ENCODE data around the gene ACIN1. TPM values are rescaled to one million over a fixed set of nuclear protein-coding genes. Genes with fewer than 3 reads are reported as not detected.

ACIN1 gene
- total RNA-seq, 1 experiment from 2014 or later = 333 TPM

- Histone ChIP-seq H3K9ac (ENCODE audit: extremely low read depth, insufficient read length, low read length) (no peak overlapping the region), H3K27me3 (ENCODE audit: insufficient read depth, low read length) (no peaks in the 10 kb centered on the region), H3K27ac (ENCODE audit: insufficient read length, low read depth, low read length) (no peak overlapping the region), H3T11ph (ENCODE audit: low read length) (no peak overlapping the region), H3K79me2 (ENCODE audit: insufficient read depth, low read length) (no peaks in the 10 kb centered on the region), H3K79me1 (ENCODE audit: insufficient read depth, low read depth, low read length, poor library complexity, severe bottlenecking) (no peaks in the 10 kb centered on the region), H3K4me2 (ENCODE audit: insufficient read depth, insufficient read length, low read length) (no peak overlapping the region), H2BK120ac (ENCODE audit: low read depth, low read length, poor library complexity, severe bottlenecking) (no peak overlapping the region), H3K4me1 (ENCODE audit: insufficient read depth, low read length) (no peaks in the 10 kb centered on the region), H3K9me3 (ENCODE audit: control insufficient read depth, low read depth, low read length) (no peaks in the 10 kb centered on the region), H4K8ac (replicated peaks; ENCODE audit: insufficient read length, low read depth, low read length) (no peak overlapping the region), H2BK5ac (ENCODE audit: insufficient read length, low read length) (no peak overlapping the region), H3K23me2 (ENCODE audit: insufficient read length, low read depth, low read length, poor library complexity, severe bottlenecking) (no peaks in the 10 kb centered on the region), H3K56ac (ENCODE audit: insufficient read length, low read depth, low read length) (no peak overlapping the region), H2BK15ac (ENCODE audit: low read depth, low read length) (no peak overlapping the region), H3K23ac (ENCODE audit: insufficient read length, low read depth, low read length) (no peak overlapping the region), H3K14ac (ENCODE audit: insufficient read depth, low read length) (no peak overlapping the region), H4K5ac (ENCODE audit: insufficient read length, low read depth, low read length) (no peak overlapping the region), H2BK12ac (ENCODE audit: insufficient read length, low read depth, low read length) (no peak overlapping the region), H3K18ac (ENCODE audit: insufficient read length, low read depth, low read length) (no peak overlapping the region), H2AFZ (ENCODE audit: low read length) (no peak overlapping the region), H4K20me1 (ENCODE audit: control insufficient read depth, insufficient read depth, insufficient read length) (no peaks in the 10 kb centered on the region), H3K4ac (ENCODE audit: low read depth, low read length) (no peak overlapping the region), H2AK5ac (ENCODE audit: insufficient read length, low read length) (no peak overlapping the region), H4K91ac (ENCODE audit: insufficient read length, low read depth, low read length) (no peak overlapping the region), H2BK20ac (ENCODE audit: low read depth, low read length, poor library complexity, severe bottlenecking) (no peak overlapping the region)
- DNase-seq = no peak
- no CpG with 5 or more reads among the region's 4 CpGs for WGBS (ENCODE audit: extremely low coverage, insufficient read length, low lambda C conversion rate)
- H3K4me1 Mint-ChIP-seq = peaks cover 10 to 20% of the 10 kb centered on the region in 2 experiments
- H3K27ac Mint-ChIP-seq = no peak overlapping the region
- TF ChIP-seq CTCF (conservative IDR thresholded peaks at IDR 0.05) = no peak
- no peaks in the 10 kb centered on the region for H3K9me3 Mint-ChIP-seq
- no peak overlapping the region for H3K4me3 Mint-ChIP-seq
- H3K36me3 Mint-ChIP-seq (ENCODE audit: insufficient read depth in 1 of 3, low read depth in 3 of 3) = peaks cover 0 to 1% (median 0%) of the 10 kb centered on the region in 3 experiments; a peak in 1 of 7 replicates
- peaks cover 1% of the 10 kb centered on the region; the same call in 1 of the 2 replicates for H3K27me3 Mint-ChIP-seq (ENCODE audit: low read depth)
Measured at GRCh38 chr14:23040100-23040499, 54.8 kb downstream of the ACIN1 start.
